GM12878 (cell line): Measurements from ENCODE around the gene PRMT5. TPM values are rescaled to one million over a fixed set of nuclear protein-coding genes. Genes with fewer than 3 reads are reported as not detected.
A peak's percentile ranks its signal among the peaks of the same experiment; 100 is the strongest.

Experiments used
- ATAC-seq: fragments of 200-7000 bp; cut with Tn5 transposase; 3 replicates; pipeline ENCODE4 v1.9.1; 2020; ENCODE audit warnings: mild to moderate bottlenecking, moderate library complexity
- BruUV-seq: library from RNA; stranded (reverse); fragments of 400-500 nt; replicated peaks from 2 replicates; lab custom pipeline; 2021; lab: Mats Ljungman, UMichigan
- CTCF ChIA-PET: fragments of 300-600 bp; sonication (Branson Sonifier 250); formaldehyde crosslinking; extraction: SDS; loops from one replicate; lab custom pipeline; 2021; ENCODE audit warnings: inconsistent platforms; lab: Yijun Ruan, JAX
- POLR2A ChIA-PET: fragments of 350-600 bp; formaldehyde crosslinking; extraction: SDS; loops from one replicate; lab custom pipeline; 2021; ENCODE audit warnings: inconsistent platforms; lab: Charles Lee
- RAD21 ChIA-PET: fragments of 300-600 bp; sonication (Branson Sonifier 250); formaldehyde crosslinking; loops from one replicate; lab custom pipeline; 2023; ENCODE audit warnings: antibody characterized with exemption; ENCODE audit not compliant: unreplicated experiment; lab: Charles Lee
- SMC1A ChIA-PET: fragments of 300-600 bp; sonication (Branson Sonifier 250); formaldehyde crosslinking; loops from one replicate; lab custom pipeline; 2023; ENCODE audit not compliant: unreplicated experiment, uncharacterized antibody; lab: Charles Lee
- DNase-seq: peaks from one replicate; pipeline ENCODE4 v3.0.0-alpha.2; 2011; ENCODE audit warnings: low read depth, low spot score
- FAIRE-seq: peaks from 3 replicates; lab custom pipeline; 2011; peaks lifted over from hg19 to GRCh38; lab: Jason Lieb, UNC
- H2AFZ ChIP-seq: 2 replicates; pipeline ENCODE4 v1.6.0; 2011; ENCODE audit warnings: low read depth, low read length, control low read depth; ENCODE audit not compliant: control insufficient read depth
- H3K27ac ChIP-seq: 2 replicates; pipeline ENCODE4 v1.5.1; 2011; ENCODE audit warnings: control low read depth; ENCODE audit not compliant: control insufficient read depth, insufficient read depth
- H3K27me3 ChIP-seq, 2 experiments: replicated peaks in 1 of 2; 2 replicates each; pipeline versions ENCODE4 v1.6.0 to v1.6.1; 2011; ENCODE audit warnings: low read length in 1 of 2; ENCODE audit not compliant: control insufficient read depth in 2 of 2, insufficient read depth in 2 of 2
- H3K36me3 ChIP-seq, 2 experiments: 2 replicates each; pipeline ENCODE4 v1.5.1; 2011; ENCODE audit warnings: low read length in 1 of 2; ENCODE audit not compliant: control insufficient read depth in 2 of 2, insufficient read depth in 2 of 2
- H3K4me1 ChIP-seq: 2 replicates; pipeline ENCODE4 v1.6.1; 2011; ENCODE audit warnings: mild to moderate bottlenecking, low read length, moderate library complexity, mixed read lengths; ENCODE audit not compliant: control insufficient read depth, insufficient read depth
- H3K4me2 ChIP-seq: 2 replicates; pipeline ENCODE4 v1.6.0; 2011; ENCODE audit warnings: control low read depth; ENCODE audit not compliant: control insufficient read depth, insufficient read depth
- H3K4me3 ChIP-seq: fragments of 200-600 bp; sonication (generic); 2 replicates; pipeline ENCODE4 v1.5.1; 2016
- H3K79me2 ChIP-seq: 2 replicates; pipeline ENCODE4 v1.6.0; 2011; ENCODE audit warnings: low read length; ENCODE audit not compliant: control insufficient read depth, insufficient read depth
- H3K9ac ChIP-seq: 2 replicates; pipeline ENCODE4 v1.8.0; 2011; ENCODE audit warnings: low read length, control low read depth, mixed read lengths; ENCODE audit not compliant: control insufficient read depth, insufficient read depth
- H3K9me3 ChIP-seq: replicated peaks from 3 replicates; pipeline ENCODE4 v1.5.1; 2011; ENCODE audit warnings: mild to moderate bottlenecking, low read length; ENCODE audit not compliant: control insufficient read depth, insufficient read depth
- H4K20me1 ChIP-seq: 2 replicates; pipeline ENCODE4 v1.6.0; 2011; ENCODE audit not compliant: control insufficient read depth, insufficient read depth
- BHLHE40 ChIP-seq, 2 experiments: fragments of 450-650 bp in 1 of 2; IDR thresholded peaks; 2 replicates each; pipeline ENCODE4 v1.6.1; 2011 to 2017; ENCODE audit warnings: low read depth in 2 of 2, borderline replicate concordance in 1 of 2, improper control_type of control experiment in 1 of 2, low read length in 1 of 2, mild to moderate bottlenecking in 1 of 2
- FOXK2 ChIP-seq: fragments of 450-650 bp; IDR thresholded peaks from 2 replicates; pipeline ENCODE4 v1.6.1; 2017; ENCODE audit warnings: mild to moderate bottlenecking, moderate library complexity
- HCFC1 ChIP-seq: fragments of 150-350 bp; IDR thresholded peaks from 2 replicates; pipeline ENCODE4 v1.6.1; 2014; ENCODE audit warnings: low read length
- MYC ChIP-seq: IDR thresholded peaks from 2 replicates; pipeline ENCODE4 v1.6.1; 2011; ENCODE audit warnings: mild to moderate bottlenecking, low read length, moderate library complexity, inconsistent platforms; ENCODE audit not compliant: insufficient read depth, insufficient replicate concordance, insufficient read length, severe bottlenecking
- PKNOX1 ChIP-seq: fragments of 450-650 bp; IDR thresholded peaks from 2 replicates; pipeline ENCODE4 v1.6.1; 2016; ENCODE audit warnings: mild to moderate bottlenecking
- RCOR1 ChIP-seq: conservative IDR thresholded peaks from 2 replicates; pipeline ENCODE4 v1.6.1; 2012; ENCODE audit warnings: low read depth, low read length, improper control_type of control experiment
- WGBS: methylation state at CpG from one replicate; pipeline ENCODE4 v1.1.6; 2016; ENCODE audit warnings: low lambda C conversion rate; ENCODE audit not compliant: insufficient replicate concordance, insufficient coverage; ENCODE audit errors: missing lambda C conversion rate; 5-methylcytosine and 5-hydroxymethylcytosine counted together
- in situ Hi-C: fragments of 300-500 bp; cut with MboI; formaldehyde crosslinking; loops from 9 replicates; pipeline ENCODE4 v1.14.3; 2018; ENCODE audit warnings: mixed read lengths
- intact Hi-C: fragments of 100-400 bp; cut with micrococcal nuclease; formaldehyde crosslinking; loops from one replicate; pipeline ENCODE4 v1.14.2; 2022; ENCODE audit not compliant: unreplicated experiment
- polyA plus RNA-seq, 11 experiments: library from polyadenylated mRNA; depleted of rRNA in 4 of 11; unstranded in 6 of 11; stranded (reverse) in 5 of 11; fragments of >200 nt; fragmentation: Nextera tagmentation in 4 of 11; fragmentation: Illumina TruSeq in 1 of 11; extraction: Ambion mirVana in 4 of 11; extraction: Trizol in 1 of 11; gene quantifications; 1 replicate in 1 of 11; 2 replicates in 10 of 11; pipeline versions ENCODE4 v1.2.1 to v1.2.3, GENCODE V29; 2011 to 2016; ENCODE audit warnings: inconsistent platforms in 2 of 11, missing spikeins in 2 of 11, low read depth in 1 of 11
- total RNA-seq, 4 experiments: library from RNA; depleted of rRNA in 3 of 4; stranded (reverse); fragments of >200 nt in 3 of 4; fragmentation: Illumina TruSeq in 1 of 4; extraction: Trizol in 1 of 4; gene quantifications; 2 replicates each; pipeline versions ENCODE4 v1.2.1 to v1.2.3, GENCODE V29; 2013 to 2021

The PRMT5 gene
- total and polyA plus RNA-seq, 10 of the 15 experiments (the other 5 are each of a cell fraction or from before 2014, with no cell fraction given): 54.3 to 221 (median 111) TPM

- SMC1A ChIA-PET: interaction anchor here (0.6 to 3.8 kb wide), 16 partner anchors 8 to 243 kb away, joined by 3 to 24 read pairs (median 6); partner anchors contain the start of genes CDH24, LRP10, PRMT5 and RBM23
- TF ChIP-seq BHLHE40 (IDR thresholded peaks at IDR 0.05; ENCODE audit: borderline replicate concordance in 1 of 2, low read depth in 2 of 2, low read length in 1 of 2) (peak in 1 of 2 experiments; percentile 61; a peak in 2 of 4 replicates), FOXK2 (0 out of 2 replicates have a peak, but pooled peaks have one; percentile 10), RCOR1 (no peak), HCFC1 (peak; percentile 5; the same call in 1 of the 2 replicates), MYC (no peak), PKNOX1 (peak; percentile 33; the same call in 1 of the 2 replicates)
- Histone ChIP-seq H3K4me1 (no peaks in the 10 kb centered on the region), H3K27ac (peak overlapping the region; percentile 90), H4K20me1 (no peaks in the 10 kb centered on the region), H3K79me2 (peaks cover 8% of the 10 kb centered on the region), H3K36me3 (peaks cover 0 to 2% of the 10 kb centered on the region in 2 experiments; a peak in 1 of 4 replicates), H3K27me3 (no peaks in the 10 kb centered on the region), H3K4me3 (peak overlapping the region; percentile 85), H2AFZ (peak overlapping the region; percentile 99), H3K4me2 (peak overlapping the region; percentile 75), H3K9ac (peak overlapping the region; percentile 97), H3K9me3 (no peaks in the 10 kb centered on the region)
- in situ Hi-C loops (no loop called here), intact Hi-C loops (no loop called here)
- CTCF ChIA-PET: interaction anchor here (0.8 to 11.4 kb wide), 28 partner anchors 10 to 386 kb away, joined by 3 to 91 read pairs (median 4); partner anchors contain the start of genes LRP10, OXA1L, PRMT5 and RBM23
- 20% methylated on average over 19 of the region's 19 CpGs for WGBS
- DNase-seq: no peak
- ATAC-seq: no peak
- POLR2A ChIA-PET: interaction anchor here (0.5 to 1.8 kb wide), 13 partner anchors 9 to 139 kb away, joined by 3 to 8 read pairs (median 3); partner anchors contain the start of genes ACIN1, C14orf119, PRMT5 and RBM23
- FAIRE-seq: peak; percentile 74
- no TSS peak for BruUV-seq
- RAD21 ChIA-PET: interaction anchor here (0.7 to 2.4 kb wide), 11 partner anchors 17 to 113 kb away, joined by 3 to 15 read pairs (median 4); partner anchors contain the start of genes LRP10, PRMT5 and RBM23
These were observed 26.8 kb upstream of the PRMT5 start for GRCh38 chr14:22955702-22956569.
